CD4-positive, alpha-beta T cell (primary cell): Measurements from ENCODE around the gene ANKRD33B. TPM values are rescaled to one million over a fixed set of nuclear protein-coding genes. Genes with fewer than 3 reads are reported as not detected.

ENCODE experiments used
- ATAC-seq: fragments of 200-7000 bp; cut with Tn5 transposase; one replicate; pipeline ENCODE4 v1.10.0; 2022; ENCODE audit warnings: mild to moderate bottlenecking; ENCODE audit not compliant: poor library complexity
- CTCF ChIA-PET: fragments of 350-600 bp; sonication (Branson Sonifier 250); formaldehyde crosslinking; loops from one replicate; lab custom pipeline; 2021; ENCODE audit warnings: antibody characterized with exemption, inconsistent platforms; lab: Charles Lee
- POLR2A ChIA-PET: fragments of 350-600 bp; sonication (Branson Sonifier 250); formaldehyde crosslinking; loops from one replicate; lab custom pipeline; 2021; ENCODE audit warnings: antibody characterized with exemption, inconsistent platforms; lab: Charles Lee
- DNase-seq, 14 experiments: peaks; one replicate each; pipeline ENCODE4 v3.0.0-alpha.2; 2013 to 2020; ENCODE audit warnings: mixed read lengths in 2 of 14
- H3K27ac ChIP-seq, 2 donors: one replicate each; pipeline versions ENCODE4 v1.5.1 to v1.7.0; 2013; ENCODE audit warnings: low read length in 2 of 2, low read depth in 1 of 2, mild to moderate bottlenecking in 1 of 2
- H3K27me3 ChIP-seq, 2 experiments: 1 replicate in 1 of 2; 2 replicates in 1 of 2; pipeline versions ENCODE4 v1.6.1 to v1.7.0; 2013; ENCODE audit warnings: low read length in 2 of 2, control low read depth in 1 of 2, mild to moderate bottlenecking in 1 of 2, moderate library complexity in 1 of 2; ENCODE audit not compliant: insufficient read depth in 2 of 2, control insufficient read depth in 1 of 2
- H3K36me3 ChIP-seq: one replicate; pipeline ENCODE4 v1.6.1; 2013; ENCODE audit warnings: low read length, control low read depth; ENCODE audit not compliant: insufficient read depth
- H3K4me1 ChIP-seq: one replicate; pipeline ENCODE4 v1.6.1; 2013; ENCODE audit warnings: low read length, control low read depth; ENCODE audit not compliant: insufficient read depth
- H3K4me3 ChIP-seq: one replicate; pipeline ENCODE4 v1.5.1; 2013; ENCODE audit warnings: mild to moderate bottlenecking, low read length, moderate library complexity
- H3K9me3 ChIP-seq, 2 experiments: 1 replicate in 1 of 2; 2 replicates in 1 of 2; pipeline versions ENCODE4 v1.6.1 to v1.7.0; 2013; ENCODE audit warnings: low read length in 2 of 2, mild to moderate bottlenecking in 2 of 2, control low read depth in 1 of 2, moderate library complexity in 1 of 2; ENCODE audit not compliant: control insufficient read depth in 1 of 2, insufficient read depth in 1 of 2
- H3K27ac Mint-ChIP-seq: one replicate; pipeline ENCODE4 v1.8.0; 2020; ENCODE audit warnings: mixed read lengths
- H3K27me3 Mint-ChIP-seq: one replicate; pipeline ENCODE4 v1.8.0; 2021; ENCODE audit warnings: mixed read lengths
- H3K36me3 Mint-ChIP-seq: one replicate; pipeline ENCODE4 v1.8.0; 2021; ENCODE audit warnings: low read depth, mixed read lengths
- H3K4me1 Mint-ChIP-seq: one replicate; pipeline ENCODE4 v1.8.0; 2021; ENCODE audit warnings: low read depth, mixed read lengths
- H3K4me3 Mint-ChIP-seq: one replicate; pipeline ENCODE4 v1.8.0; 2020; ENCODE audit warnings: mild to moderate bottlenecking, mixed read lengths
- H3K9me3 Mint-ChIP-seq: one replicate; pipeline ENCODE4 v1.8.0; 2020; ENCODE audit warnings: mixed read lengths
- intact Hi-C, 2 experiments: fragments of 100-400 bp; cut with DNase I in 1 of 2; cut with micrococcal nuclease in 1 of 2; formaldehyde crosslinking; loops; one replicate each; pipeline versions ENCODE4 v1.15.1 to v1.9.0; 2023 to 2025; cut with DNase I, micrococcal nuclease
- total RNA-seq, 174 experiments: library from RNA in 2 of 174; stranded (reverse) in 2 of 174; gene quantifications; one replicate each; pipeline ENCODE4 v1.2.3 and lab custom pipeline; 2021 to 2026
- TF ChIP-seq, protein P1 (sequence below): fragments of 200-600 bp; IDR thresholded peaks from one replicate; pipeline ENCODE4 v1.8.0; 2022; ENCODE audit warnings: antibody characterized with exemption, mild to moderate bottlenecking

ANKRD33B gene
- total RNA-seq, 2 experiments from 2014 or later = 0.99 to 1.3 TPM

DNA sequence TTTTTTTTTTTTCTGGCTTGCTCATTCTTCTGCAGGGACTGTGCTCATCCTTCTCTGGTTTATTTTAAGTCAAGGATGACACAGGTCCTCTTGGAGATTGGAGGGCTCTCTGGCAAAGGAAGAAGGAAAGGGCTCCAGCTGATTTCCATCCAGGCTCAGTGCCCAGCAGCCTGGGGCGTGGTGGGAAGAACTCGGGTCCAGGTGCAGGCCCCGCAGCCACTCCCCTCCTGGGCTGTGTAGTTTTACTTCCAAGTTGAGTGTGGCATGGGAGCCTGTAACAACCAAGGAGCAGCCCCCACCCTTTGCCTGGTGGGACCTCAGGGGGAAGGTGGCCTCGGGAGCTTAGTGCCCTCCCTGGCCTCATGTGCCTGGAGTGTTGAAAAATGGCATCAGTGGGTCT lies 58.9 kb downstream of the ANKRD33B start:
- H3K4me3 ChIP-seq = no peak overlapping the region
- ATAC-seq = no peak
- no peak overlapping the region for H3K4me3 Mint-ChIP-seq
- peaks cover 8% of the 10 kb centered on the region for H3K4me1 ChIP-seq
- H3K27me3 ChIP-seq = no peaks in the 10 kb centered on the region
- TF ChIP-seq, protein P1, sequence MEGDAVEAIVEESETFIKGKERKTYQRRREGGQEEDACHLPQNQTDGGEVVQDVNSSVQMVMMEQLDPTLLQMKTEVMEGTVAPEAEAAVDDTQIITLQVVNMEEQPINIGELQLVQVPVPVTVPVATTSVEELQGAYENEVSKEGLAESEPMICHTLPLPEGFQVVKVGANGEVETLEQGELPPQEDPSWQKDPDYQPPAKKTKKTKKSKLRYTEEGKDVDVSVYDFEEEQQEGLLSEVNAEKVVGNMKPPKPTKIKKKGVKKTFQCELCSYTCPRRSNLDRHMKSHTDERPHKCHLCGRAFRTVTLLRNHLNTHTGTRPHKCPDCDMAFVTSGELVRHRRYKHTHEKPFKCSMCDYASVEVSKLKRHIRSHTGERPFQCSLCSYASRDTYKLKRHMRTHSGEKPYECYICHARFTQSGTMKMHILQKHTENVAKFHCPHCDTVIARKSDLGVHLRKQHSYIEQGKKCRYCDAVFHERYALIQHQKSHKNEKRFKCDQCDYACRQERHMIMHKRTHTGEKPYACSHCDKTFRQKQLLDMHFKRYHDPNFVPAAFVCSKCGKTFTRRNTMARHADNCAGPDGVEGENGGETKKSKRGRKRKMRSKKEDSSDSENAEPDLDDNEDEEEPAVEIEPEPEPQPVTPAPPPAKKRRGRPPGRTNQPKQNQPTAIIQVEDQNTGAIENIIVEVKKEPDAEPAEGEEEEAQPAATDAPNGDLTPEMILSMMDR = no peak
- H3K27me3 Mint-ChIP-seq = no peaks in the 10 kb centered on the region
- peaks cover 8% of the 10 kb centered on the region for H3K4me1 Mint-ChIP-seq
- no peak overlapping the region for H3K27ac Mint-ChIP-seq
- POLR2A ChIA-PET = no interaction called here
- no peak overlapping the region for H3K27ac ChIP-seq
- no peak for DNase-seq
- CTCF ChIA-PET = no interaction called here
- no peaks in the 10 kb centered on the region for H3K9me3 Mint-ChIP-seq
- no peaks in the 10 kb centered on the region for H3K36me3 ChIP-seq
- intact Hi-C loops = no loop called here
- peaks cover 0 to 5% of the 10 kb centered on the region in 2 experiments for H3K9me3 ChIP-seq
- no peaks in the 10 kb centered on the region for H3K36me3 Mint-ChIP-seq

DNA sequence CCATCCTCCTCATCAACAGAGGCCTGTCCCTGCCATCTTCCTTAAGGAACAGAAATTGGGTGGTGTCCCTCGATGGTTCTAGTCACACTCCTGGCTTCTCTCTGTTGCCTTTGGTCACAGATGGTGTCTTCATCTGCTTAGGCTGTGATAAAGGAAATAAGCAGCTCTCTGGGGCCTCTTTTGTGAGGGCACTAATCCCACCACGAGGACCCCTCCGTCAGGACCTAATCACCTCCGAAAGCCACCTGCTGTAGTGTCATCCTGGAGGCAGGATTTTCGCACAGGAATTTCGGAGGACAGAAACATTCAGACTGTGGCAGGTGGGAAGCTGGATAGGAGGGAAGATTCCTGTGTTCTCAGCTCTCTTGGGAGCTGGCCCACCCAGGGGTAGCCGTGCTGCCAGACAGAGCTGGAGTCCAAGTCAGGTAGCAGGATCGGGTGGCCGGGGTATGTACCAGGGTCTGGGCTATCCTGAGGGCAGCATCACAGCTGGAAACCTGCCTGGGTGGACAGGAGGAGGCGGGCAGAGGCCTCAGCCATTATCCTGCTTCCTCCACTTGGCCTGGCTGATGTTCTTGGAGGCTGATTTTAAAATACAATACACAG lies 59.5 kb downstream of the ANKRD33B start:
- Histone ChIP-seq H3K9me3 (peaks cover 0 to 5% of the 10 kb centered on the region in 2 experiments), H3K4me3 (no peak overlapping the region), H3K27me3 (no peaks in the 10 kb centered on the region), H3K27ac (no peak overlapping the region), H3K36me3 (no peaks in the 10 kb centered on the region), H3K4me1 (peaks cover 9% of the 10 kb centered on the region)
- ChIA-PET CTCF (interaction anchor here (0.6 kb wide), 1 partner anchor 1510 kb away, joined by 3 read pairs; no protein-coding TSS in a partner anchor), POLR2A (no interaction called here)
- no peaks in the 10 kb centered on the region for H3K27me3 Mint-ChIP-seq
- H3K27ac Mint-ChIP-seq = no peak overlapping the region
- TF ChIP-seq, protein P1 = no peak
- no peak for ATAC-seq
- no peaks in the 10 kb centered on the region for H3K36me3 Mint-ChIP-seq
- peaks cover 11% of the 10 kb centered on the region for H3K4me1 Mint-ChIP-seq
- no peak for DNase-seq
- no peaks in the 10 kb centered on the region for H3K9me3 Mint-ChIP-seq
- intact Hi-C loops = no loop called here
- H3K4me3 Mint-ChIP-seq = no peak overlapping the region

DNA sequence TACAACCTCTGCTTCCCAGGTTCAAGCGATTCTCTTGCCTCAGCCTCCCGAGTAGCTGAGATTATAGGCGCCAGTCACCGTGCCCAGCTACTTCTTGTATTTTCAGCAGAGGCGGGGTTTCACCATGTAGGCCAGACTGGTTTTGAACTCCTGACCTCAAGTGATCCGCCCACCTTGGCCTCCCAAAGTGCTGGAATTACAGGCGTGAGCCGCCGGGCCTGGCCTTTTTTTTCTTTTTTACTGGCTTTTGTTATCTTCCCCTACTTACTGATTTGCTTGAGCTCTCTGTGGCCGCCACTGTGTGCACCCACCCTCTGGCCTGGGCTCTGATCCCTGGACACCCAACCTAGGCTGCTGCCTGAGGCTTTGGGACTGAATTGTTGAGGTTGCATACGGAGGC lies 60.3 kb downstream of the ANKRD33B start:
- ChIA-PET CTCF (interaction anchor here (0.6 kb wide), 1 partner anchor 1511 kb away, joined by 3 read pairs; no protein-coding TSS in a partner anchor), POLR2A (no interaction called here)
- Mint-ChIP-seq H3K4me1 (peaks cover 11% of the 10 kb centered on the region), H3K27me3 (no peaks in the 10 kb centered on the region), H3K36me3 (no peaks in the 10 kb centered on the region), H3K9me3 (no peaks in the 10 kb centered on the region), H3K4me3 (no peak overlapping the region), H3K27ac (no peak overlapping the region)
- Histone ChIP-seq H3K4me1 (peaks cover 9% of the 10 kb centered on the region), H3K27me3 (no peaks in the 10 kb centered on the region), H3K36me3 (no peaks in the 10 kb centered on the region), H3K9me3 (peaks cover 0 to 5% of the 10 kb centered on the region in 2 experiments), H3K27ac (no peak overlapping the region), H3K4me3 (no peak overlapping the region)
- intact Hi-C loops = no loop called here
- DNase-seq (no peak), ATAC-seq (no peak)
- TF ChIP-seq, protein P1 = no peak
